ENCODE measurements around the gene FBXO28.
"Not testable (repeated sequence)": the region's sequence is repeated elsewhere in the genome, so short reads cannot be mapped to it uniquely, and the experiment has no call there.

The FBXO28 gene

GRCh38 chr1:224113918-224114786, at the start of gene FBXO28:
TSS of gene FBXO28 (plus strand) at chr1:224114111. CDS start at chr1:224114130, 19 bp downstream.
- peak; percentile 94 for DNase-seq (ENCODE audit: low spot score)

- no peak for DNase-seq (ENCODE audit: low spot score)
Measured at GRCh38 chr1:224064150-224064549, 49.8 kb upstream of the FBXO28 start.

GRCh38 chr1:224065455-224065854, 48.5 kb upstream of the FBXO28 start:
- DNase-seq (ENCODE audit: low spot score): no peak

GRCh38 chr1:224067207-224067606, 46.7 kb upstream of the FBXO28 start:
- DNase-seq (ENCODE audit: low spot score): no peak

GRCh38 chr1:224067621-224068457, 46.1 kb upstream of the FBXO28 start:
- DNase-seq (ENCODE audit: low spot score): no peak

- DNase-seq (ENCODE audit: low spot score): no peak
Measured at GRCh38 chr1:224068458-224069072, 45.3 kb upstream of the FBXO28 start.

GRCh38 chr1:224069138-224069537, 44.8 kb upstream of the FBXO28 start:
- DNase-seq (ENCODE audit: low spot score): no peak

- no peak for DNase-seq (ENCODE audit: low spot score)
Measured at GRCh38 chr1:224070521-224070920, 43.4 kb upstream of the FBXO28 start.

GRCh38 chr1:224076407-224076806, 37.5 kb upstream of the FBXO28 start:
- DNase-seq (ENCODE audit: low spot score): no peak

- not testable (repeated sequence) for DNase-seq (ENCODE audit: low spot score)
Measured at GRCh38 chr1:224079644-224080043, 34.3 kb upstream of the FBXO28 start.

GRCh38 chr1:224080115-224080774, 33.7 kb upstream of the FBXO28 start:
- DNase-seq (ENCODE audit: low spot score): no peak

- no peak for DNase-seq (ENCODE audit: low spot score)
Measured at GRCh38 chr1:224081604-224082003, 32.3 kb upstream of the FBXO28 start.

- DNase-seq (ENCODE audit: low spot score): no peak
Measured at GRCh38 chr1:224082146-224082545, 31.8 kb upstream of the FBXO28 start.

GRCh38 chr1:224084867-224085266, 29.0 kb upstream of the FBXO28 start:
- no peak for DNase-seq (ENCODE audit: low spot score)

GRCh38 chr1:224085421-224086108, 28.3 kb upstream of the FBXO28 start:
- no peak for DNase-seq (ENCODE audit: low spot score)

GRCh38 chr1:224087286-224087794, 26.6 kb upstream of the FBXO28 start:
- no peak for DNase-seq (ENCODE audit: low spot score)

GRCh38 chr1:224089583-224089982, 24.3 kb upstream of the FBXO28 start:
- DNase-seq (ENCODE audit: low spot score): no peak

GRCh38 chr1:224090116-224090515, 23.8 kb upstream of the FBXO28 start:
- no peak for DNase-seq (ENCODE audit: low spot score)

GRCh38 chr1:224092111-224092510, 21.8 kb upstream of the FBXO28 start:
- no peak for DNase-seq (ENCODE audit: low spot score)

GRCh38 chr1:224092601-224093000, 21.3 kb upstream of the FBXO28 start:
- DNase-seq (ENCODE audit: low spot score): no peak

- DNase-seq (ENCODE audit: low spot score): no peak
Measured at GRCh38 chr1:224095339-224095738, 18.6 kb upstream of the FBXO28 start.

Measured in ecto neural progenitor cell (in vitro differentiated cells).